GM10248 (cell line): Measurements from ENCODE around the gene FKRP.
A peak's percentile ranks its signal among the peaks of the same experiment; 100 is the strongest.

Experiments used
- CTCF ChIA-PET: fragments of 300-600 bp; sonication (Branson Sonifier 250); formaldehyde crosslinking; extraction: SDS; loops from one replicate; lab custom pipeline; 2021; ENCODE audit warnings: antibody characterized with exemption; lab: Yijun Ruan, JAX
- POLR2A ChIA-PET: fragments of 350-650 bp; sonication (Branson Sonifier 250); formaldehyde crosslinking; extraction: SDS; loops from one replicate; lab custom pipeline; 2020; ENCODE audit warnings: antibody characterized with exemption; lab: Yijun Ruan, JAX
- DNase-seq: peaks from one replicate; pipeline ENCODE4 v3.0.0; 2012; ENCODE audit errors: extremely low spot score
- CTCF ChIP-seq: IDR thresholded peaks from 2 replicates; pipeline ENCODE4 v1.5.1; 2012; ENCODE audit warnings: mild to moderate bottlenecking, low read depth; ENCODE audit errors: extremely low read depth, missing control alignments, control extremely low read depth

Gene FKRP

DNA sequence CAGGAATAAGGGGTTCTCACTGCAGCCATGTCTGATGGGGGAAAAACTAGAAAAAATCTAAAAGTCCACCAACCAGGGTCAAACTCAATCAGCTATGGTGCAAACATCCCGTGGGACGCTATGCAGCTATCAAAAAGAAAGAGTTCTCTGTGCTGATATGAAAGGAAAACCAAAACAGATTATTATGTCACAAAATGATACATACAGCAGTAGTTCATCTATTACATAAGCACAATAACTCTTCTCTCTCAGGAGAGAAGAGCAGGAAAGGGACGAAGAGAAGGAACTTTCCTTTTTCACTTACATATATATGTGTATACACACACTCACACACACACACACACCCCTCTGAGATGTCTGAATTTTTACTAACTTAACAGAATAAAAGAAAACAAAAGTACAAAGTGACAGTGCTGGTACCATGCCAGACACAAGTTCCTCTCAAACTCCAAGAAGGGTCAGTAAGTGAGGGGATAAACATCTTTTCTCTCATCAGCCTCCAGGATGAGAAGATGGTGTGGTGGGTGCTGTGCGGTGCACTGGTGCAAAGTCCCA lies 2.9 kb upstream of the FKRP start:
- no peak for TF ChIP-seq CTCF
- CTCF ChIA-PET, result interaction anchor here (1.2 to 3.4 kb wide), 5 partner anchors 11 to 97 kb away, joined by 4 to 22 read pairs (median 6); no protein-coding TSS in a partner anchor
- DNase-seq, result no peak
- POLR2A ChIA-PET, result no interaction called here

DNA sequence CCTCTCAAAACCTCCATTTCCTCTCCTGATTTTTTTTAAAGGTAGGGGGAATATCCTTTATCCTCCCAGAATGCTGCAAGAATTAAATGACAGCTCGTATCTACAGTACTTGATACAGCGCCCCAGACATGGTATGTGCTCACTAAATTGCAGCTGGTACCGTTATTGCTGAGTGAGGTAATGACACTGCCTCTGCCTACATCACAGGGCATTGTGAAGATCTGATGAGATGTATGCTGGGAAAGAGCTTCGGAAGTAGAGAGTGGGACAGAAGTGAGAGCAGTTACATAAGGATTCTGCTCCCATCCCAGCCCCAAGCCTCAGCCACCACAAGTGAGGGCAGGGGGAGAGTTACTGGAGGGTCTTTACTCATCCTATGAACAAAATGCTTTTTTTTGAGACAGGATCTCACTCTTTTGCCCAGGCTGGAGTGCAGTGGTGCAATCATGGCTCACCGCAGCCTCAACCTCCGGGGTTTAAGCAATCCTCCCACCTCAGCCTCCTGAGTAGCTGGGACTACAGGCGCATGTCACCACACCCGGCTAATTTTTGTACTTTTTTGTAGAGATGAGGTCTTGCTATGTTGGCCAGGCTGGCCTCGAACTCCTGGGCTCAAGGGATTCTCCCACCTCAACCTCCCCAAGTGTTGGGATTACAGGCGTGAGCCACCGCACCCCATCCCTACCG lies 1.7 kb upstream of the FKRP start:
- no peak for DNase-seq
- CTCF ChIA-PET, result interaction anchor here (1.0 to 1.9 kb wide), 8 partner anchors 10 to 83 kb away, joined by 3 to 7 read pairs (median 4); partner anchors contain the start of gene DACT3
- POLR2A ChIA-PET, result no interaction called here
- TF ChIP-seq CTCF, result no peak

GRCh38 chr19:46745030-46745429 lies 827 bp upstream of the FKRP start:
- DNase-seq, result no peak
- POLR2A ChIA-PET, result interaction anchor here (1.1 kb wide), 1 partner anchor 10 kb away, joined by 3 read pairs; no protein-coding TSS in a partner anchor
- no peak for TF ChIP-seq CTCF
- CTCF ChIA-PET, result interaction anchor here (1.0 to 1.9 kb wide), 7 partner anchors 9 to 72 kb away, joined by 3 to 7 read pairs (median 5); no protein-coding TSS in a partner anchor

GRCh38 chr19:46746281-46747057 lies 612 bp downstream of the FKRP start, which contains the start of gene STRN4:
TSS of gene STRN4 (minus strand) at chr19:46746450. CDS start at chr19:46746430, 20 bp downstream.
- no peak for TF ChIP-seq CTCF
- POLR2A ChIA-PET, result interaction anchor here (1.1 kb wide), 1 partner anchor 11 kb away, joined by 3 read pairs; no protein-coding TSS in a partner anchor
- peak; percentile 91 for DNase-seq
- CTCF ChIA-PET, result interaction anchor here (1.2 kb wide), 1 partner anchor 9 kb away, joined by 4 read pairs; no protein-coding TSS in a partner anchor

GRCh38 chr19:46748325-46749109 lies 2.7 kb downstream of the FKRP start:
- ChIA-PET CTCF (interaction anchor here (0.9 to 9.7 kb wide), 13 partner anchors 7 to 218 kb away, joined by 3 to 125 read pairs (median 3); no protein-coding TSS in a partner anchor), POLR2A (interaction anchor here (0.7 kb wide), 1 partner anchor 131 kb away, joined by 6 read pairs; no protein-coding TSS in a partner anchor)
- peak; percentile 64 for DNase-seq

More at GRCh38 chr19:46748325-46749109, 2.7 kb downstream of the FKRP start:
- TF ChIP-seq CTCF, result peak; percentile 64
